ENCODE data around the gene PTPRT. TPM values are rescaled to one million over a fixed set of nuclear protein-coding genes. Genes with fewer than 3 reads are reported as not detected.

The PTPRT gene
- total and polyA plus RNA-seq, 7 donors = under 0.01 to 0.09 (median 0.03) TPM; not detected in 1

- no peak overlapping the region for H3K4me3 ChIP-seq
- intact Hi-C loops (cut with DNase I) = no loop called here
- H3K4me1 ChIP-seq = no peaks in the 10 kb centered on the region
- no peak for TF ChIP-seq CTCF (IDR thresholded peaks at IDR 0.05)
- H3K27ac ChIP-seq = no peak overlapping the region
- WGBS, 3 donors = 72 to 86% (median 85%) methylated on average over 3 of the region's 3 CpGs
- H3K36me3 ChIP-seq (ENCODE audit: insufficient read depth in 1 of 2, low read depth in 1 of 2) = no peaks in the 10 kb centered on the region
- ATAC-seq (no peak), DNase-seq (no peak)
- no peaks in the 10 kb centered on the region for H3K9me3 ChIP-seq
- H3K27me3 ChIP-seq (ENCODE audit: insufficient read depth in 3 of 3, low read length in 2 of 3) = no peaks in the 10 kb centered on the region
These were observed 673.0 kb downstream of the PTPRT start for GRCh38 chr20:42516692-42517091.

DNA sequence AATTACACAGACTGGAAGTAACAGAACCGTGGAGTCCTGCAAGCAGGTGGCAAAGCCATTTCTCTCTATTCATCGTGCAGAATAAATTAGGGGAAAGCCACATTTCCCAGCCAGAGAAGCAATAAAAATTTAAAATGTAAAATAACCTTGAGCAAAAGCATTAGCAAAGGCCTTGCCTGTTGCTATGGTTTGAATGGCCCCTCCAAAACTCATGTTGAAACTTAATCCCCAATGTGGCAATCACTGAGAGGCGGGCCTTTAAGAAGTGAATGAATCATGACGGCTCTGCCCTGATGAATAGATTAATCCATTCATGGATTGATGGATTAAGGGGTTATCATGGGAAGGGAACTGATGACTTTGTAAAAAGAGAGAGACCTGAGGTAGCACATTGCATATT is 679.0 kb downstream of the PTPRT start:
- WGBS, 3 donors = 54 to 64% (median 61%) methylated on average over 4 of the region's 4 CpGs
- intact Hi-C loops (cut with DNase I) = no loop called here
- H3K36me3 ChIP-seq (ENCODE audit: insufficient read depth in 1 of 2, low read depth in 1 of 2) = no peaks in the 10 kb centered on the region
- DNase-seq (no peak), ATAC-seq (no peak)
- no peak overlapping the region for H3K27ac ChIP-seq
- H3K4me3 ChIP-seq = no peak overlapping the region
- no peak for TF ChIP-seq CTCF (IDR thresholded peaks at IDR 0.05)
- no peaks in the 10 kb centered on the region for H3K27me3 ChIP-seq (ENCODE audit: insufficient read depth in 3 of 3, low read length in 2 of 3)
- H3K9me3 ChIP-seq = no peaks in the 10 kb centered on the region
- H3K4me1 ChIP-seq = no peaks in the 10 kb centered on the region

GRCh38 chr20:42507874-42508273 is 681.8 kb downstream of the PTPRT start:
- Histone ChIP-seq H3K4me1 (no peaks in the 10 kb centered on the region), H3K27ac (no peak overlapping the region), H3K36me3 (ENCODE audit: insufficient read depth in 1 of 2, low read depth in 1 of 2) (no peaks in the 10 kb centered on the region), H3K4me3 (no peak overlapping the region), H3K27me3 (ENCODE audit: insufficient read depth in 3 of 3, low read length in 2 of 3) (no peaks in the 10 kb centered on the region), H3K9me3 (peaks cover 9% of the 10 kb centered on the region)
- intact Hi-C loops (cut with DNase I) = no loop called here
- ATAC-seq (no peak), DNase-seq (no peak)
- WGBS, 3 donors = 79 to 82% (median 79%) methylated on average over 3 of the region's 3 CpGs
- no peak for TF ChIP-seq CTCF (IDR thresholded peaks at IDR 0.05)

- intact Hi-C loops (cut with DNase I) = no loop called here
- no peak for ATAC-seq
- no peak overlapping the region for H3K4me3 ChIP-seq
- H3K4me1 ChIP-seq = no peaks in the 10 kb centered on the region
- H3K27me3 ChIP-seq (ENCODE audit: insufficient read depth in 3 of 3, low read length in 2 of 3) = no peaks in the 10 kb centered on the region
- peaks cover 9% of the 10 kb centered on the region for H3K9me3 ChIP-seq
- no peak for TF ChIP-seq CTCF (IDR thresholded peaks at IDR 0.05)
- no peak for DNase-seq
- H3K36me3 ChIP-seq (ENCODE audit: insufficient read depth in 1 of 2, low read depth in 1 of 2) = no peaks in the 10 kb centered on the region
- 83 to 87% (median 87%) methylated on average over 2 of the region's 2 CpGs for WGBS, 3 donors
- H3K27ac ChIP-seq = no peak overlapping the region
These were observed 683.3 kb downstream of the PTPRT start for GRCh38 chr20:42506397-42506796.

GRCh38 chr20:42502591-42502990 is 687.1 kb downstream of the PTPRT start:
- Histone ChIP-seq H3K27ac (no peak overlapping the region), H3K27me3 (ENCODE audit: insufficient read depth in 3 of 3, low read length in 2 of 3) (no peaks in the 10 kb centered on the region), H3K36me3 (ENCODE audit: insufficient read depth in 1 of 2, low read depth in 1 of 2) (no peaks in the 10 kb centered on the region), H3K4me3 (no peak overlapping the region), H3K4me1 (no peaks in the 10 kb centered on the region), H3K9me3 (peaks cover 9% of the 10 kb centered on the region)
- ATAC-seq (no peak), DNase-seq (no peak)
- TF ChIP-seq CTCF (IDR thresholded peaks at IDR 0.05) = no peak
- intact Hi-C loops (cut with DNase I) = no loop called here
